Liver (tissue), 9 donors: ENCODE results near the gene DNAAF8. TPM values are rescaled to one million over a fixed set of nuclear protein-coding genes. Genes with fewer than 3 reads are reported as not detected.

ENCODE experiments used
- DNase-seq: peaks from one replicate; pipeline ENCODE4 v3.0.0-alpha.2; 2017; ENCODE audit warnings: low spot score
- H3K27ac ChIP-seq, 2 donors: one replicate each; pipeline ENCODE4 v1.7.0; 2013; ENCODE audit warnings: inconsistent platforms in 2 of 2, low read length in 2 of 2, control low read depth in 1 of 2, low read depth in 1 of 2, mild to moderate bottlenecking in 1 of 2
- H3K27me3 ChIP-seq, 4 donors: one replicate each; pipeline versions ENCODE4 v1.6.1 to v1.7.0; 2013; ENCODE audit warnings: low read length in 3 of 4, inconsistent platforms in 1 of 4, mild to moderate bottlenecking in 1 of 4, moderate library complexity in 1 of 4; ENCODE audit not compliant: control insufficient read depth in 4 of 4, insufficient read depth in 4 of 4
- H3K36me3 ChIP-seq, 4 donors: one replicate each; pipeline versions ENCODE4 v1.6.1 to v1.7.0; 2013; ENCODE audit warnings: low read length in 3 of 4, mild to moderate bottlenecking in 3 of 4, low read depth in 1 of 4, moderate library complexity in 1 of 4; ENCODE audit not compliant: control insufficient read depth in 4 of 4, insufficient read depth in 3 of 4
- H3K4me1 ChIP-seq, 4 donors: one replicate each; pipeline versions ENCODE4 v1.6.1 to v1.7.0; 2013; ENCODE audit warnings: low read length in 3 of 4, mild to moderate bottlenecking in 3 of 4, moderate library complexity in 1 of 4; ENCODE audit not compliant: control insufficient read depth in 4 of 4, insufficient read depth in 4 of 4
- H3K4me3 ChIP-seq, 3 donors: one replicate each; pipeline versions ENCODE4 v1.6.1 to v1.7.0; 2013; ENCODE audit warnings: low read length in 3 of 3, control low read depth in 1 of 3, low read depth in 1 of 3, mild to moderate bottlenecking in 1 of 3
- H3K9ac ChIP-seq, 2 donors: one replicate each; pipeline ENCODE4 v1.7.0; 2013; ENCODE audit warnings: low read length in 2 of 2, mild to moderate bottlenecking in 2 of 2, moderate library complexity in 2 of 2, control low read depth in 1 of 2, low read depth in 1 of 2
- H3K9me3 ChIP-seq, 4 donors: one replicate each; pipeline versions ENCODE4 v1.6.1 to v1.7.0; 2013; ENCODE audit warnings: low read length in 3 of 4; ENCODE audit not compliant: control insufficient read depth in 4 of 4
- EGR1 ChIP-seq, 2 donors: IDR thresholded peaks; 2 replicates each; pipeline ENCODE4 v1.6.1; 2016 to 2018; ENCODE audit warnings: antibody characterized with exemption in 2 of 2, low read depth in 2 of 2
- FOXA1 ChIP-seq: IDR thresholded peaks from 2 replicates; pipeline ENCODE4 v1.6.1; 2016; ENCODE audit warnings: antibody characterized with exemption
- FOXA2 ChIP-seq: IDR thresholded peaks from 2 replicates; pipeline ENCODE4 v1.6.1; 2016; ENCODE audit warnings: antibody characterized with exemption
- GABPA ChIP-seq, 2 donors: IDR thresholded peaks in 1 of 2; conservative IDR thresholded peaks in 1 of 2; 2 replicates each; pipeline ENCODE4 v1.6.1; 2016; ENCODE audit warnings: antibody characterized with exemption in 2 of 2, mild to moderate bottlenecking in 1 of 2, moderate library complexity in 1 of 2
- HNF4A ChIP-seq, 2 donors: conservative IDR thresholded peaks; 2 replicates each; pipeline ENCODE4 v1.6.1; 2016; ENCODE audit warnings: antibody characterized with exemption in 2 of 2, mild to moderate bottlenecking in 2 of 2
- HNF4G ChIP-seq: IDR thresholded peaks from 2 replicates; pipeline ENCODE4 v1.6.1; 2016; ENCODE audit warnings: antibody characterized with exemption
- JUND ChIP-seq, 2 donors: IDR thresholded peaks; 2 replicates each; pipeline ENCODE4 v1.6.1; 2016; ENCODE audit warnings: antibody characterized with exemption in 2 of 2
- MAX ChIP-seq: IDR thresholded peaks from 2 replicates; pipeline ENCODE4 v1.6.1; 2016; ENCODE audit warnings: antibody characterized with exemption
- NR2F2 ChIP-seq: IDR thresholded peaks from 2 replicates; pipeline ENCODE4 v1.6.1; 2016; ENCODE audit warnings: antibody characterized with exemption
- REST ChIP-seq: IDR thresholded peaks from 2 replicates; pipeline ENCODE4 v1.6.1; 2016; ENCODE audit warnings: antibody characterized with exemption, mild to moderate bottlenecking
- RXRA ChIP-seq, 2 donors: IDR thresholded peaks; 2 replicates each; pipeline ENCODE4 v1.6.1; 2017 to 2018; ENCODE audit warnings: antibody characterized with exemption in 2 of 2, mild to moderate bottlenecking in 1 of 2
- TAF1 ChIP-seq: conservative IDR thresholded peaks from 2 replicates; pipeline ENCODE4 v1.6.1; 2016; ENCODE audit warnings: antibody characterized with exemption, mild to moderate bottlenecking
- YY1 ChIP-seq: IDR thresholded peaks from 2 replicates; pipeline ENCODE4 v1.6.1; 2016; ENCODE audit warnings: antibody characterized with exemption, mild to moderate bottlenecking
- ZBTB33 ChIP-seq: IDR thresholded peaks from 2 replicates; pipeline ENCODE4 v1.6.1; 2016; ENCODE audit warnings: antibody characterized with exemption
- WGBS: extraction: QIAGEN DNeasy Blood & Tissue Kit; methylation state at CpG from one replicate; pipeline ENCODE4 v1.1.7; 2013; 5-methylcytosine and 5-hydroxymethylcytosine counted together
- polyA plus RNA-seq, 2 donors: library from polyadenylated mRNA; stranded (reverse) in 1 of 2; unstranded in 1 of 2; fragments of 200-250 nt in 1 of 2; fragments of >200 nt in 1 of 2; fragmentation: Nextera tagmentation in 1 of 2; extraction: Ambion mirVana in 1 of 2; gene quantifications; one replicate each; pipeline versions ENCODE4 v1.2.1 to v1.2.3, GENCODE V29; 2013 to 2015
- total RNA-seq, 2 donors: library from RNA; depleted of rRNA; stranded (reverse); fragments of >200 nt; gene quantifications; one replicate each; pipeline ENCODE4 v1.2.3, GENCODE V29; 2014
- donor health status: healthy.
- donor health status: healthy.
- donor health status: healthy.
- donor health status: healthy.
- donor health status: healthy.

Gene DNAAF8
- total and polyA plus RNA-seq, 4 donors = 0.33 to 0.75 (median 0.56) TPM

- H3K4me3 ChIP-seq = no peak overlapping the region
Observed at GRCh38 chr16:4795828-4796572, 61.7 kb downstream of the DNAAF8 start.

More at GRCh38 chr16:4795828-4796572, 61.7 kb downstream of the DNAAF8 start:
- no peak for TF ChIP-seq FOXA2
- TF ChIP-seq YY1 = no peak
- TF ChIP-seq GABPA (IDR thresholded peaks at IDR 0.05 in 1 of 2, conservative IDR thresholded peaks at IDR 0.05 in 1 of 2) = no peak
- no peak for TF ChIP-seq NR2F2
- TF ChIP-seq RXRA (IDR thresholded peaks at IDR 0.05) = no peak
- TF ChIP-seq ZBTB33 = no peak
- no peak for TF ChIP-seq HNF4G
- TF ChIP-seq FOXA1 = no peak
- no peak for TF ChIP-seq REST
- no peak for TF ChIP-seq JUND (IDR thresholded peaks at IDR 0.05)
- no peak for TF ChIP-seq MAX
- TF ChIP-seq TAF1 = no peak
- no peak for TF ChIP-seq HNF4A (conservative IDR thresholded peaks at IDR 0.05)
- no peak for TF ChIP-seq EGR1 (IDR thresholded peaks at IDR 0.05; ENCODE audit: low read depth in 2 of 2)
- Histone ChIP-seq H3K27me3 (no peaks in the 10 kb centered on the region), H3K9me3 (no peaks in the 10 kb centered on the region), H3K4me1 (peaks cover 0 to 7% (median 2%) of the 10 kb centered on the region in 4 donors), H3K27ac (no peak overlapping the region), H3K9ac (no peak overlapping the region), H3K36me3 (peaks cover 0 to 20% (median 7%) of the 10 kb centered on the region in 4 donors)
- WGBS = 83% methylated on average over 30 of the region's 30 CpGs
- DNase-seq = no peak
